Activated T-cell treated with anti-CD3 and anti-CD28 coated beads for 1 hour (primary cell): ENCODE measurements around the gene ADAMTS18.

ENCODE experiments used
- DNase-seq: peaks from one replicate; pipeline ENCODE4 v3.0.0-alpha.2; 2020; ENCODE audit warnings: low read depth

ADAMTS18 gene

DNA sequence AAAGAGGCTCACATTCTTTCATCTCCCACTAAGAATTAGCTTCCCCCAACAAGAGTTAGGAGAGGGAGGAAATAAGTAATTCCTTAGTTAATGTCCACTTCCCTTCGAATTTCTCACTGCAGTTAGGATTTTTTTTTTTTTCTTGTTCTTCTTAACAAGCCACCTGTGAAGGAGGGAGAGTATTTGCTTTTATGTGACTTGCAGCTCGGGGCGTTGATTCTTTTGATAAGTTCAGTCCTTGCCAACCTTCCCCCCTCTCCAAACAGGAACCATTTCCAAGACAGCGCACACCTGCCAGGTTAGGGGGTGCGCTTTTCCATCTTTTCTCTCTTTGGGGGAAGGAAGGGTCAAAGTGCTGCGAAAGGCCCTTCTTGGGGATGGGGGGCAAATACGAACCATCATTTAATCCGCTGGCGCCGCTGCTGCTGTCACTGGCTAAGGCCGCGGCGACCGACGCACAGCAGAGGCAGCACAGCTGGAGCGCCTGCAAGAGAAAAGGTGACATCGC is 758 bp downstream of the ADAMTS18 start:
- no peak for DNase-seq

GRCh38 chr16:77433146-77433545 is 1.7 kb downstream of the ADAMTS18 start:
- no peak for DNase-seq

GRCh38 chr16:77432264-77432663 is 2.6 kb downstream of the ADAMTS18 start:
- no peak for DNase-seq

- DNase-seq = no peak
Measured at GRCh38 chr16:77430787-77431585, 3.8 kb downstream of the ADAMTS18 start.

DNA sequence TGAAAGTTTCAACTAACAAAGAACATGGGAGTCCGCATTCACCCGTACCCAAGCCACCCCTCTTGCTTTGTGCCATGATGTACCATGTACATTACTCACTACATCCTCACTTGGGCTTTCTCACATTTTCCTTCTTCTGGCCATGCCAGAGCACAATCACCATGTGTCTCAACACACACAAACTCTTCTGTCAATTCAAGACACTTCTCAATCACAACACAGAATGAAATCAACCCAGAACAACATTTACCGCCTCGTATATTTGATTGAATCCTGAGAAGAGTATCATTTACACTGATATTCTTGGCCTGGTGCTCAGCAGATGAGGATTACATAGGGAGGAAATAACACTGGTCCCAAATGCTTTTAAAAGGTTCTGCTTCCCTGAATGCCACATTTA is 4.5 kb downstream of the ADAMTS18 start:
- DNase-seq = no peak

DNA sequence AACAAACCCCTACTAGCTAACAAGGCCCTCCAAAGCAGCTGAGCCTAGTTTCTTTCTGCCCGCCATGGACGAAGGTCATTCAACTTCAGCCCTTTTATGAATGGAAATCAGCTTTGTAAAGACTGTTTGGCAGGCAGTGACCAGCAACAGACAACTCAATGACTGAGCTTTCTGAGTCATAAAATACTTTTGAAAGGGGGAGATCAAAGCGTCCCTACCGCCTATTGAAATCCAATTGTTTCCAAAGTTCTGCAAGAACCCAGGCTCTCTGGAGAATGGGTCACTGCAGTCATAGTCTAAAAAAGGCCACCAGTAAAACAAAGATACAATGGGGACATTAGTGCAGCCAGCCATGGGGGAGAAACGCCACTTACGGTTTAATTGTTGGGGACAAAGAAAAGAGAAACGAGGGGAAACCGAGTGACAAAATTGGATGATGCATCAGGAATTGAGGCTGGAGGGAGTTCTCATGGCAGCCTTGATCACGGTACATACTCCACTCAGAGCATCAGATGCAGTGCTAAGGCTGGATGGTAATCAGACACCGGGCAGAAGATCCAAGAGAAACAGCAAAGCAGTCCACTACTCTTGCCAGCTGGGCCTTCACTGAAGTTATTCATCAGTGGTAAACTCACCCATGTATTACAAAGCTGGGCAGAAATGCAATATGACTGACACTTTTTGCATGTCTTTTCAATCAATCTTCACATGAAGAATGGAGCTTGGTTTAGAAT is 9.8 kb downstream of the ADAMTS18 start:
- no peak for DNase-seq

DNA sequence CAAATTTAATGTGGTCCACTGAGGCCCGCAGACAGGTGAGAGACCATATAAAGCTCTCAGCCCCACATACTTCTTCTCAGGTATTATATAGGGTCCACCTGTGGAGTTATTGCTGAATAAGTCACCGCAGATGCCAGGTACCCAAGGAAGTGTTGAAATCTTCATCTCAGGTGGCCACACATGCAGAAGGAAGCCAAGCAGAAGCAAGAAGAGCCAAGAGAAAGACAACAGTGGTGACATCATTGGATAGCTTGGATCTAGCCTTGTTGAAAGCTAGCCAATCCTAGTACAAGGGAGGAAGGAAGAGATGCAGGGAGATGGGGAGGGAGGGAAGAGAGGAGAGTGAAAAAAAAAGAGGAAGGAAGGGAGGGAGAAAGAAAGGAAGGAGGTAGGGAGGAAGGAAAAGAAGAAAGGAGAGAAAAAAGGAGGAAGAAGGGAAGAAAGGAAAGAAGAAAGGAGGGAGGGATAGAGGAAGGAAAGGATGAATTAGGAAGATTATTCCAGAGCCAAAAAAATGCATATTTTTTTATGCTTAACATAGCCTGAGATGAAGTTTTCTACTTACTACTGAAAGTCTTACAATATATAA is 12.5 kb downstream of the ADAMTS18 start:
- no peak for DNase-seq

DNA sequence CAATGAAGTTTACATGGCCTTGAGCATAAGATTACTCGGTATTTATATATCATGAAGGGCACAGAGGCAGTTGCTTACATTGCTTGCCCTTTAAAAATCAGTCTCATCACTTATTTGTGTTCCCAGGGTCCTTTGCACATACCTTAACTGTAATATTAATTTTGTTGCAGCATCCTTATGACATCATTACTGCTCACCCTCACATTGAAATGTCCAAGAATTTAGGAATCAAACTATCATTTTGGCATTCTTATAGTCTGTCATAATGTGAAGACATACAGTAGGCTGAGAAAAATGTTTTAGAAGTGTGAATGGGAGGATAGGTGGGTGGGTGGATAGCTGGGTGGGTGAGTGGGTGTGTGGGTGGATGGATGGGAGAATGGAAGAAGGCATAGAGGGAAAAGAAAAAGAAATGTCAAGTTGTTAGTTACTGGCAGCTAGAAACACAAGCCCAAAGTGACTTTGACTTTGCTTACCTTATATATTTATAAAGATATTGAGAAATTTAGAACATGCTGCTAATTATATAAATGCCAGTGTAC is 17.8 kb downstream of the ADAMTS18 start:
- DNase-seq = no peak

GRCh38 chr16:77414752-77415231 is 20.0 kb downstream of the ADAMTS18 start:
- DNase-seq = no peak

GRCh38 chr16:77410449-77410848 is 24.4 kb downstream of the ADAMTS18 start:
- DNase-seq = no peak

DNA sequence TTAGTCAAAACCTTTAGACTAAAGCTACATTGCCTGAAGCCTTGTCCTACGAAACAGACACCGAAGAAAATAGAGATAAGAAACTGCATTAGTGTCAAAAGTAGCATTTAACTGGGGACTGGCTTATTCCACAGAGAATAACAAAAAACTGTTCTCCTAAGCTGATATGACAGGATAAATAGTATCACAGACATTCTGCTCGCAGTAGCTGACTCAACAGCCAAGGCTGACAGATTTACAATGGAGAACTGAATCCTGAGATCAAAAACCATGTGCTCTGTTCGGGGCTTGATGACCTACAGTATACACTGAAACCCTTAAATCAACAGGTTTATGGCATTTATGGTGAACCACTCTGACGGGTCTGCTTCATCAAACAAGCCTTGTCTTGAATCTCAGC is 25.5 kb downstream of the ADAMTS18 start:
- DNase-seq = no peak

GRCh38 chr16:77408607-77409006 is 26.2 kb downstream of the ADAMTS18 start:
- no peak for DNase-seq

- DNase-seq = no peak
Measured at GRCh38 chr16:77406680-77407079, 28.2 kb downstream of the ADAMTS18 start.

DNA sequence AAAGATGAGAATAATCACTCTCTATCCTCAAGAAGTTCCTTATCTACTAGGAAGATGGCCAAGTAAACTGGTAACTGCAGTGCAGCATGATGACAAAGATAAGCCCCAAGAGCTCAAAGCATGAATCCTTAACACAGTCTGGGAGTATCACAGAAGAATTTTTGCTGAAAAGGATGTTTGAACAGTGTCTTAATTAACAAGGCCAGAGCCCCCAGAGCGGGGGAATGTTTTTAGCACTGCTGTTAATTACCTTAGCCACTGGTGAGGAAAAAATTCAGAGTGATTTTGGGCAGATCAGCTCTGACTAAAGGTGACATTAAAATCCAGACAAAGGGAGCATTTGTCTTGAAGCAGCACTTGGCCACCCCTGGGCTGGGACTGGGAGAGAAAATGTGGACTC is 30.1 kb downstream of the ADAMTS18 start:
- DNase-seq = no peak

DNA sequence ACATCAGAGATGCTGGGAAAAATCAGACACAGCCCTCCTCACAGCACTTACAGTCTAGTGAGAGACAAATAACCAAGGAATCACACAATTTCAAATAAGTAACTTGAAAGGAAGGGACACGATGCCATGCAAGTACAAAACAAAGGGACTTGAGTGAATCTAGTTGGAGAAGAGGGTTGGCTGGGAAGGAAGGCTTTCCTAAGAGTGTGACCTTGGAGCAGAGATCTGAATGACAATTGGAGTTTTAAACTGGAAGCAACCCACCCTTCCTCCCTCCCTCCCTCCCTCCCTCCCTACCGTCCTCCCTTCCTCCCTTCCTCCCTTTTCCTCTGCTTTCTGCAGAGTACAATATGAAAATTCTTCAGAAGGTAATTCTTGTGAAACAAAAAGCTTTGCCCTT is 31.1 kb downstream of the ADAMTS18 start:
- no peak for DNase-seq

DNA sequence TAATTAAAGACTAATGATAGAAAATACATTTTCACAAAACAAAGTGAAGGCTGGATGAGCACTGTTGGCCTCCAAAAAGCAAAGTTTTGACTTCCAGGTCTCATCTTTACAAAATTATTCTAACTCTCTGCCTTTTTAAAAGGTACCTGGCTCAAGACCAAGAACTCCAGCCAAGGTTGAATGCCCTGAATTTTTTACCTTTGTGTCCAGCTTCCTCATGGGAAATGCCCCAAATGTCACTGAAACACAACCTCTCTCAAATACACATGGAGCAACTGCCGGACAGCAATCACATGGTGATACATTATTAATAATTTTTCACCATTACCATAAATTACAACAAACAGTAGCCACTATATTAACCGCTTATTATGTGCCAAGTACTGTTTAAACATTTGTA is 32.2 kb downstream of the ADAMTS18 start:
- DNase-seq = no peak

GRCh38 chr16:77402118-77402517 is 32.7 kb downstream of the ADAMTS18 start:
- no peak for DNase-seq

GRCh38 chr16:77399546-77399945 is 35.3 kb downstream of the ADAMTS18 start:
- no peak for DNase-seq

DNA sequence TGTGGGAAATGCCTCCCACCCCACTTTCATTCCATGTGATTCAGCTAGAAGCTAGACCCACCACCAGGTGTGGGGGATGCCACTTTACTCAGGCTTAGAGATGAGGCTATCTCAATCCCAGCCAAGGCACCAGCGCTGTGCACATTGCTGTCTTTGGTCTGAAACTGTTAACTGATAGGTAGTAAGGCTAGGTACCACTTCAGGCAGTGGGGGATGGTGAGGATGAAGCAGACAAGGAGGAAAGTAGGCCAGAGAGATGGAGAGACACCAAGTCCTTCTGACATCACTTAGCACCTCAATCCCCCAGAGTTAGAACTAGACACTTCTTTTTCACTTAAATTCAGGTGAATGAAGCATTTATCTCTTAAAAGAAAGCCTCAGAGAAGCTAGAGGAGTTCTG is 35.8 kb downstream of the ADAMTS18 start:
- DNase-seq = no peak

DNA sequence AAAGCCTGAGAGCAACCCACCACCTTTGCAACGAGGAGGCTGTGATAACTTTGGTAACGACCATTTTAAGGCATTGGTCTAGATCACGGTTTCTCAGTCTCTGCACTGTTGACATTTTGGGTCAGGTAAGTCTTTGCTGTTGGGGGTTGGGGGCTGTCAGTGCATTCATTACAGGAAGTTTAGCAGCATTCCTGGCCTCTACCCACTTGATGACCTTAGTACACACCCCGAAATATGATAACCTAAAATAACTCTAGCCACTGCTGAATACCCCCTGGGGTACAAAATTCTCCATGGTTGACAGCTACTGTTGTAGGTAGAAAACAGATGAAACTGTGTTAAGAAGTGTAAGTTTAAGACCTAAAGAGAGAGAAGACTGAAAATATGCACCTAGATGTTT is 36.3 kb downstream of the ADAMTS18 start:
- no peak for DNase-seq

- no peak for DNase-seq
Measured at GRCh38 chr16:77396461-77396860, 38.4 kb downstream of the ADAMTS18 start.

- DNase-seq = no peak
Measured at GRCh38 chr16:77394699-77395098, 40.1 kb downstream of the ADAMTS18 start.

GRCh38 chr16:77393955-77394354 is 40.9 kb downstream of the ADAMTS18 start:
- no peak for DNase-seq
